ENCODE results near the gene PFKFB2.
A peak's percentile ranks its signal among the peaks of the same experiment; 100 is the strongest.
"Not testable (repeated sequence)": the region's sequence is repeated elsewhere in the genome, so short reads cannot be mapped to it uniquely, and the experiment has no call there.

The PFKFB2 gene

DNA sequence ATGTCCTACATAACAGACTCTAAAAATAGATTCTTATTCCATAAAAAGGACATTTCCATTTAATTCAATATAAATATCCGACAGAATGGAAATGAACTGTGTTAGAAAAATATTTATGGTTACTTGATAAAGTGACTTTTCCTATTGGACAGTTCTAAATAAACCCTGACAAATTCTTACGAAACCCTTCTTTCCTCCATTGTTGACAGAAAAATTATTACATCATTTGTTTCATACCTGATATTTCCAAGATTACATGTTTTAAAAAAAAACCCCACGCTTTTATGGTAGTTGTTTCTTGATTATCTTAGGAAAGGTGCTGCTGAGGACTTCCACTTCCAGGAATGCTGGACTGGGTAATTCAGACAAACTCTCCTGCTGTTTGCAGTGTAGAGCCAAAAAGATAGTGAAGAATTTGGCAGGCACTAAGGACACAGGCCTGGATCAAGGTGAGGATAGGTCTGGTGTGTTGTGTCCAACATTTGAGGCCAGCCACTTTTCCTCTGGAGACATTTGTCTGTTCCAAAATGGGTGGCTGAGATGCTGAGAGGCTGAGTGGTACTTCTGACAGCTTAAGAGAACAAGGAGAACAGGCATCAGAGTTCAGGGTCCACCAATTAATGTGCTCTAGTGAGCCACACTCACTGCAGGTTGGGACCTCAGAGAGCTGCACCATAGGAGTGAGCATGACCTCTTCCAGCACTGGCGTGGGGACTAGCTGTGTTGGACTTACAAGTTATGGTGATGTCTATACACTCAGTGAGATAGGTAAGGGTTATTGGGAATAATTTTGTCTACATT, 13.5 kb upstream of the PFKFB2 start:
- no peak for DNase-seq (ENCODE audit: low read depth)

DNA sequence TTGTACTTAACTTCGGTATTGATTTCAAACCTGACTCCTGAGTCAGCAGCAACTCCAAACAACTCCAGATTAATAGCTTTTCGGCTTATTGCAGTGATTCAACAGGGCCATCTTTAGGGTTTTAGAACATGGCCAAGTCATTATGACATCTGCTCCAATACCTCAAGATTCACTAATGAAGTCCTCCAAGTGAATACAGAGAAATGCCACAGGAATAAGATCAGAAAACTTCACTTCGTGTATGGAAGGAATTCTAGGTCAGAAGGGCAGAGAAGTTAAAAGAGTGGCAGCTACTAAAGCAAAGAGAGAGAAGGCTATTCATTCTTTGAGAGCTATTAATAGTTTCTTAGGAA, 12.9 kb upstream of the PFKFB2 start:
- no peak for DNase-seq (ENCODE audit: low read depth)

DNA sequence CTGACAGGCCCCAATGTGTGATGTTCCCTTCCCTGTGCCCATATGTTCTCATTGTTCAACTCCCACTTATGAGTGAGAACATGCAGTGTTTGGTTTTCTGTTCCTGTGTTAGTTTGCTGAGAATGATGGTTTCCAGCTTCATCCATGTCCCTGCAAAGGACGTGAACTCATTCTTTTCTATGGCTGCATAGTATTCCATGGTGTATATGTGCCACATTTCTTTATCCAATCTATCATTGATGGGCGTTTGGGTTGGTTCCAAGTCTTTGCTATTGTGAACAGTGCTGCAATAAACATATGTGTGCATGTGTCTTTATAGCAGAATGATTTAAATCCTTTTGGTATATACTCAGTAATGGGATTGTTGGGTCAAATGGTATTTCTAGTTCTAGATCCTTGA, 11.7 kb upstream of the PFKFB2 start:
- DNase-seq (ENCODE audit: low read depth) = not testable (repeated sequence)

DNA sequence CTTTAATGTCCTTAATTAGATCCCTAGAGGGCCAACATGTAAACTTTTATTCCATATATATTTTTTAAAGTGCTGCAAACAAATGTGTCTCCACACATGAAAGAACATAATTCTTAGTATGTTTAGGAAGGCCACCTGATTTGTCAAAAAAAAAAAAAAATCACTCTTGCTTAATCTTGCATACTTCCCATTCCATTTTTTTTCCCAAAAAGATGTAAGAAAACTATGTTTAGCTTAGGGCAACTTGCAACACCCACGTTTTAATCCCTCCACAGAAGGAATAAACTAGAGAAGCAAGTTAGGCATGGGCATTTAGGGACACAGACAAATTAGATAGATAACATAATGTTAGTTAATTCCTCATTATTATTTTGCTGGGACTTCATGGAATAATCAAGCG, 7.6 kb upstream of the PFKFB2 start:
- DNase-seq (ENCODE audit: low read depth) = no peak

- no peak for DNase-seq (ENCODE audit: low read depth)
Observed at GRCh38 chr1:207047505-207047904, 5.6 kb upstream of the PFKFB2 start.

GRCh38 chr1:207048041-207048440, 5.0 kb upstream of the PFKFB2 start:
- no peak for DNase-seq (ENCODE audit: low read depth)

GRCh38 chr1:207049054-207049453, 4.0 kb upstream of the PFKFB2 start:
- no peak for DNase-seq (ENCODE audit: low read depth)

DNA sequence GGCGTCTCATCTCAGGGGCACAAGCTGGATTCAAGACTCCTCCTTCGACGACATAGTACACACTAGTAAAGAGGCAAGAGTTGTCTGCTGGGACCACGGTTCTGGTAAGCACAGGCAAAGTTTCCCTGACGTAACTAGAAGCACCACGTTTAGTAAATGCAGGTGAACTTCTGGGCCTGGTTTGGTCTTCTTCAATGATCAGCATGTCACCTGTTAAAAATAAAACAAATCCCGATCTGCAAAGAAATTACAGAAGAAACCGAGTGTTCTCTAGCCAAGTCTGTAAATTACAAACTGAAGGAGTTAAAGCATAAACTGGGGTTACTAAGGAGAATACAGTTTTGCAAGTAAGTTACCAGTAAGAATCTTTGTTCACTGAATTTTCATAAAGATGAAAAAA, 3.6 kb upstream of the PFKFB2 start:
- no peak for DNase-seq (ENCODE audit: low read depth)

DNA sequence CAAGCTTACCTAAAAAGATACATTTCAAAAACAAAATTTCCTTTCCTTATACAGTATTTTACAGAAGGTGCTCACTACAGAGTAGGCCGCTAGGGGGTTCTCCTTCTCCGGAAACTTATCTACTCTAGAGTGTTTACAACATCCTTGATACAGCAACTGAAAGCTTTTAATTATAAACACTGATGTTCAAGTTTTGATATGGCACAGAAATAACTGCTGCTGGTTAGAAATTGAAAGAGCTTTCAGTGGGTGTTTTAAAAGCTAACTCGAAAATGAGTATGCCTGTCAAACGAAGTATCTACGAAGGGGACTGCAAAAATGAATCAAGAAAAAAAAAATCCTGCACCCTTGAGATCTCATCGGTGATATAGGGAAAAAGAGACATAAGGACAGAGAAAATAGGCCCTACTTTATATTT, 3.1 kb upstream of the PFKFB2 start:
- DNase-seq (ENCODE audit: low read depth) = peak; percentile 27

- DNase-seq (ENCODE audit: low read depth) = peak; percentile 84
Observed at GRCh38 chr1:207050480-207051190, 2.4 kb upstream of the PFKFB2 start.

- DNase-seq (ENCODE audit: low read depth) = no peak
Observed at GRCh38 chr1:207051191-207051943, 1.7 kb upstream of the PFKFB2 start, which contains the start of gene YOD1. YOD1 (minus strand) TSS chr1:207051208; CDS start chr1:207051030, 178 bp downstream.

DNA sequence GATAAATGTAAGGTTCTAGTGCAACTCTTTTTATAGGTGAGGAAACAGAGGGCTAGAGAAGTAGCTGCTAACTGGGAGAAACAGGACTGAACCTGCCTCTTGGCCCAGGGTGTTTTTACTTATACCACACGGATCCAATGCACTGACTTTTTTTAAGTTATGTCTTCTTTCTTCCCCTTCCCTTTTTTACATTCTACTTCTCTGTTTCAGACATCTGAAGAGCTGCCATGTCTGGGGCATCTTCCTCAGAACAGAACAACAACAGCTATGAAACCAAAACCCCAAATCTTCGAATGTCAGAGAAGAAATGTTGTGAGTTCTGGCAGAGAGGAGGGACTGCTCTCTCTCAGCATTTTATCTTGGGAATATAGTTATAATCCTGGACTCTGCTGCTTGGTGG, 1.4 kb downstream of the PFKFB2 start:
- no peak for DNase-seq (ENCODE audit: low read depth)

- DNase-seq (ENCODE audit: low read depth) = no peak
Observed at GRCh38 chr1:207055386-207056001, 2.4 kb downstream of the PFKFB2 start.

GRCh38 chr1:207056673-207057072, 3.6 kb downstream of the PFKFB2 start:
- DNase-seq (ENCODE audit: low read depth) = no peak

- no peak for DNase-seq (ENCODE audit: low read depth)
Observed at GRCh38 chr1:207058252-207058651, 5.2 kb downstream of the PFKFB2 start.

DNA sequence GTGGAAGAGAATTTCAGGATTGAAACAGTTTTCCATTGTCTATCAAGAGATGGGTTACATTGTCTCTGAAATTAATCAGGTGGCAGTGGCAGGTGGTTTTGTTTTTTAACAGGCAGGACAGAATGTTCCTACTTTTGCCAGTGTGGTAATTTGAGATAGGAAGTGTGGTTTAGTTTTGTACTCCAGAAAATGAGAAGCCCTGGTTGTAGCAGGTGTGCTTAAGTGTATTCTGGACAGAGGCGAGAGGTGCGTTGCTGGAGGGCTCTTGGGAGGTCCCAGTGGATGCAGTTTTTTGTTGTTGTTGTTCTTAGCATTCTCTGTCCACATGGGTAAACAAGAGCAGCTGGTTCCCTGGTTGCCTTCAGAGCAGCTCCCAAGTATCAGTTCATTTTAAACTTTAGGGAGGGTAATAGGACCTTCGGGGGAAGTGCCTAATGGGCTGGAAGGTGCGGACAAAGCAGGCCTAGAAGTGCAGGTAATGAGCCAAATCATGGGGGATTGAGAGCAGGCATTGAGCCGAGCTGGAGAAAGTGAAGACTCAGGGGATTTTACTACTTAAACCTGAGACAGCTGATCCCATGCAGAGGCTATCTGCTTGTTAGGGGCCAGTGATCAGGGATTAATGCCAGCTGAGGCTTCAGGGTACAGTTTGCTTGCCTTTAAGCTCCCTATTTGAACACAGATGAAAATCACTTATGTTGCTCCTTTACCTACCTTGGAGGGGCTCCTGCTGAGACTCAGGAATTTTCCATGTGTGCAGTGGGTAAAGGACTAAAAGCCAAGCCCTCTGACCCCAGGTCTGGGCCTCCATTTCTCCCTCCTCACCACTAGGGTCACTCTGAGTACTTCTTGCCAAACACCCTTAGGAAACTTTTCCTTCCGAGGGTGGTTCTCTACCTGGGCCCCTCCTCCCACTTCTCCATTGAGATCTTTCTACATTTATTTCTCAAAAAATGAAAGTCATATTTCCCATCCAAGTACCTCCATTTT, 6.1 kb downstream of the PFKFB2 start:
- no peak for DNase-seq (ENCODE audit: low read depth)

GRCh38 chr1:207059881-207060280, 6.8 kb downstream of the PFKFB2 start:
- DNase-seq (ENCODE audit: low read depth) = no peak

DNA sequence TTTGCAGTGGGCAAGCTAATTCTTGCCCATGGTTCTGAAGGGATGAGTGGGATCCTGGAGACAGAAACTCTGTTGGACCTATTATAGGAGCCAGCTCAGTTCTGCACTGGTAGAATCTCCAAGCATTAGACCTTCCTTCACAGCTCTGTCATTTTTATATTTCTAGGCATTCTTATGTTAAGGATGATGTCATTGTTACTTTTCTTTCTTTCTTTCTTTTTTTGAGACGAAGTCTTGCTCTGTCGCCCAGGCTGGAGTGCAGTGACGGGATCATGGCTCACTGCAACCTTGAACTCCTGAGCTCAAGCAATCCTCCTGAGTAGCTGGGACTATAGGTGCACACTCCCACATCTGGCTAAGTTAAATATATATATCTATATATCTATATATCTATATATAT, 7.5 kb downstream of the PFKFB2 start:
- no peak for DNase-seq (ENCODE audit: low read depth)

- DNase-seq (ENCODE audit: low read depth) = no peak
Observed at GRCh38 chr1:207062058-207062457, 9.0 kb downstream of the PFKFB2 start.

DNA sequence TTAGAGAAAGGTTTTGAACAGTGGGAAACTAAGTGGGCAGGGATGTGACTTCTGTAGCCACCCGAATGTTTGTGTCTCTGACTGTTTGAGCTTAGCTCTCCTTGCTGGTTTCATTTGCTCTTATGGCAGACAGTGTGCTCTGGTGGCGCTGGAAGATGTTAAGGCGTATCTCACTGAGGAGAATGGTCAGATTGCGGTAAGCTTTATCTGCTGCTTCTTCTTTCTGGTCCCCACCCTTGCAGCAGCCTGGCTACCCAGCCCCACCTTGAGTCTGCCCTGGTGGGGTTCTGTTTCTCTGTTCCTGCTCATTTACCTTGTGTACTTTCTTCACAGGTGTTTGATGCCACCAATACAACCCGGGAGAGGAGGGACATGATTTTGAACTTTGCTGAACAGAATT, 9.9 kb downstream of the PFKFB2 start:
- DNase-seq (ENCODE audit: low read depth) = no peak

- no peak for DNase-seq (ENCODE audit: low read depth)
Observed at GRCh38 chr1:207064561-207064960, 11.5 kb downstream of the PFKFB2 start.

Data from activated T-cell treated with anti-CD3 and anti-CD28 coated beads for 1 hour (primary cell).